T-helper 17 cell (primary cell): Measurements from ENCODE around the gene NME7. TPM values are rescaled to one million over a fixed set of nuclear protein-coding genes. Genes with fewer than 3 reads are reported as not detected.
"Not testable (repeated sequence)": the region's sequence is repeated elsewhere in the genome, so short reads cannot be mapped to it uniquely, and the experiment has no call there.

Source experiments
- ATAC-seq: fragments of 150-1000 bp; cut with Tn5 transposase; 2 replicates; pipeline ENCODE4 v1.10.0; 2021; ENCODE audit warnings: mild to moderate bottlenecking, moderate library complexity
- DNase-seq, 3 donors: peaks; one replicate each; pipeline versions ENCODE4 v3.0.0 to v3.0.0-alpha.2; 2020 to 2021
- H3K9me3 ChIP-seq: one replicate; pipeline ENCODE4 v1.7.0; 2013; ENCODE audit warnings: low read length, mild to moderate bottlenecking; ENCODE audit not compliant: control insufficient read depth, poor library complexity, severe bottlenecking
- H3K27ac Mint-ChIP-seq: one replicate; pipeline ENCODE4 v1.8.0; 2022; ENCODE audit warnings: mild to moderate bottlenecking, moderate library complexity, mixed read lengths
- H3K27me3 Mint-ChIP-seq: one replicate; pipeline ENCODE4 v1.8.0; 2022; ENCODE audit warnings: mixed read lengths
- H3K36me3 Mint-ChIP-seq: one replicate; pipeline ENCODE4 v1.8.0; 2022; ENCODE audit warnings: low read depth, mixed read lengths
- H3K4me1 Mint-ChIP-seq: one replicate; pipeline ENCODE4 v1.8.0; 2022; ENCODE audit warnings: mild to moderate bottlenecking, mixed read lengths
- H3K4me3 Mint-ChIP-seq: one replicate; pipeline ENCODE4 v1.8.0; 2022; ENCODE audit warnings: mild to moderate bottlenecking, moderate library complexity, mixed read lengths
- total RNA-seq, 4 donors: library from RNA in 2 of 4; stranded (reverse) in 2 of 4; gene quantifications; one replicate each; pipeline ENCODE4 v1.2.3 and lab custom pipeline; 2022 to 2026

Gene NME7
- total RNA-seq, 2 donors from 2014 or later, result 9.1 to 9.2 TPM

GRCh38 chr1:169130683-169131082, 236.9 kb downstream of the NME7 start:
- H3K4me3 Mint-ChIP-seq, result no peak overlapping the region
- ATAC-seq (no peak), DNase-seq (no peak)
- H3K36me3 Mint-ChIP-seq, result peaks cover 2% of the 10 kb centered on the region
- no peaks in the 10 kb centered on the region for H3K9me3 ChIP-seq
- H3K27ac Mint-ChIP-seq, result no peak overlapping the region
- no peaks in the 10 kb centered on the region for H3K27me3 Mint-ChIP-seq
- no peaks in the 10 kb centered on the region for H3K4me1 Mint-ChIP-seq

GRCh38 chr1:169129109-169129784, 238.3 kb downstream of the NME7 start:
- Mint-ChIP-seq H3K4me1 (no peaks in the 10 kb centered on the region), H3K27me3 (no peaks in the 10 kb centered on the region), H3K36me3 (peaks cover 4% of the 10 kb centered on the region), H3K27ac (peak overlapping the region; percentile 65), H3K4me3 (no peak overlapping the region)
- no peak for ATAC-seq
- no peak for DNase-seq
- H3K9me3 ChIP-seq, result no peaks in the 10 kb centered on the region

GRCh38 chr1:169128562-169128961, 239.0 kb downstream of the NME7 start:
- no peaks in the 10 kb centered on the region for H3K4me1 Mint-ChIP-seq
- no peak for DNase-seq
- H3K27ac Mint-ChIP-seq, result peak overlapping the region; percentile 65
- H3K4me3 Mint-ChIP-seq, result no peak overlapping the region
- peaks cover 4% of the 10 kb centered on the region for H3K36me3 Mint-ChIP-seq
- no peaks in the 10 kb centered on the region for H3K27me3 Mint-ChIP-seq
- no peaks in the 10 kb centered on the region for H3K9me3 ChIP-seq
- ATAC-seq, result no peak

- Mint-ChIP-seq H3K27ac (no peak overlapping the region), H3K27me3 (no peaks in the 10 kb centered on the region), H3K4me1 (no peaks in the 10 kb centered on the region), H3K36me3 (peaks cover 8% of the 10 kb centered on the region), H3K4me3 (no peak overlapping the region)
- H3K9me3 ChIP-seq, result no peaks in the 10 kb centered on the region
- DNase-seq (no peak), ATAC-seq (no peak)
Observed at GRCh38 chr1:169127305-169127704, 240.3 kb downstream of the NME7 start.

DNA sequence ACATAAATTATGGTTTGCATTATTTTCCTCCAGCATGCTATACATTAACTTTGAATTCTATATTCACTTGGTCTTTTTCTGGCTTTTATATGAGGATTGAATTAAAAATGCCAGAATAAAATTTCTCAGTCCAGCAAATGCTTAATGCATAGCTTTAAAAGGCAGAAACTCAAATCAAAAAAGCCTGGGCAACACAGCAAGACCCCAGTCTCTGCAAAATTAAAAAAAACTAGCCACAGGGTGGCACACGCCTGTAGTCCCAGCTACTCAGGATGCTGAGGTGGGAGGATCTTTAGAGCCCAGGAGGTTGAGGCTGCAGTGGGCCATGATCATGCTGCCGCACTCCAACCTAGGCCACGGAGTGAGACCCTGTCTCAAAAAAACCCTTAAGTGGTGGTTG, 241.3 kb downstream of the NME7 start:
- no peak for DNase-seq
- Mint-ChIP-seq H3K36me3 (peaks cover 8% of the 10 kb centered on the region), H3K4me3 (no peak overlapping the region), H3K27me3 (no peaks in the 10 kb centered on the region), H3K4me1 (peaks cover 3% of the 10 kb centered on the region), H3K27ac (no peak overlapping the region)
- no peaks in the 10 kb centered on the region for H3K9me3 ChIP-seq
- no peak for ATAC-seq

DNA sequence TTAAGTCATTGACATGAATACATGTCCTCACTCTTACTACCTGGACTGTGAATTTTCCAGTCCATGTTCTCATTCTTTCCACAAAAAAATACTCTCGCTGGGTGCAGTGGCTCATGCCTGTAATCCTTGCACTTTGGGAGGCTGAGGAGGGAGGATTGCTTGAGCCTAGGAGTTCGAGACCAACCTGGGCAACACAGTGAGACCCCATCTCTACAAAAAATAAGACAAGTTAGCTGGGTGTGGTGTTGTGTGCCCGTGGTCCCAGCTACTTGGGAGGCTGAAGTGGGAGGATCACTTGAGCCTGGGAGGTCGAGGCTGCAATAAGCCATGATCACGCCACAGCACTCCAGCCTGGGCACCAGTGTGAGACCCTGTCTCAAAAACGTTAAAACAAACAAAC, 242.0 kb downstream of the NME7 start:
- not testable (repeated sequence) for DNase-seq, H3K4me3 Mint-ChIP-seq, H3K4me1 Mint-ChIP-seq, H3K9me3 ChIP-seq, ATAC-seq, H3K27me3 Mint-ChIP-seq, H3K27ac Mint-ChIP-seq, H3K36me3 Mint-ChIP-seq

- no peaks in the 10 kb centered on the region for H3K27me3 Mint-ChIP-seq
- no peak for ATAC-seq
Observed at GRCh38 chr1:169124459-169124858, 243.1 kb downstream of the NME7 start.

DNA sequence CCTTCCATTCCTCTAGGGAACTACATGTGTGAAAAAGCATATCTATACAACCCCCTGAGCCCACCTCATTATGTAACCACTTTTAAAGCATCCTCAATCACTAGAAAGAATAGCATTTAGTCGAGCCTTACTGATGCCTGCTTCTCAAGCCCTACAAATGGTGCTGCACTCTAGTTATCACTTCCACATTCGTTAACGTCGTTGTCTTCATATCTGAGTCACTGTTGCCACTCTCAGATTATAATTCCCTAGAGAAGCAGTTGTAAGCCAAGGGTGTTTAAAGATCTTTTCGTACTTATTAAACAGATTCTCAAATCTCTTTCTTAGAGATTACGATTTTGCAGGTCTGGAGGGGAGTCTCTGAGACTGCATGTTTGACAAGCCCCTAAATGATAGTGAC, 244.6 kb downstream of the NME7 start:
- no peaks in the 10 kb centered on the region for H3K27me3 Mint-ChIP-seq
- no peak overlapping the region for H3K27ac Mint-ChIP-seq
- no peaks in the 10 kb centered on the region for H3K9me3 ChIP-seq
- peaks cover 6% of the 10 kb centered on the region for H3K36me3 Mint-ChIP-seq
- ATAC-seq, result no peak
- peaks cover 7% of the 10 kb centered on the region for H3K4me1 Mint-ChIP-seq
- no peak for DNase-seq
- H3K4me3 Mint-ChIP-seq, result no peak overlapping the region

More at GRCh38 chr1:169124459-169124858, 243.1 kb downstream of the NME7 start:
- H3K27ac Mint-ChIP-seq, result no peak overlapping the region
- H3K4me1 Mint-ChIP-seq, result peaks cover 5% of the 10 kb centered on the region
- no peaks in the 10 kb centered on the region for H3K9me3 ChIP-seq
- no peak for DNase-seq
- H3K4me3 Mint-ChIP-seq, result no peak overlapping the region
- H3K36me3 Mint-ChIP-seq, result peaks cover 6% of the 10 kb centered on the region

DNA sequence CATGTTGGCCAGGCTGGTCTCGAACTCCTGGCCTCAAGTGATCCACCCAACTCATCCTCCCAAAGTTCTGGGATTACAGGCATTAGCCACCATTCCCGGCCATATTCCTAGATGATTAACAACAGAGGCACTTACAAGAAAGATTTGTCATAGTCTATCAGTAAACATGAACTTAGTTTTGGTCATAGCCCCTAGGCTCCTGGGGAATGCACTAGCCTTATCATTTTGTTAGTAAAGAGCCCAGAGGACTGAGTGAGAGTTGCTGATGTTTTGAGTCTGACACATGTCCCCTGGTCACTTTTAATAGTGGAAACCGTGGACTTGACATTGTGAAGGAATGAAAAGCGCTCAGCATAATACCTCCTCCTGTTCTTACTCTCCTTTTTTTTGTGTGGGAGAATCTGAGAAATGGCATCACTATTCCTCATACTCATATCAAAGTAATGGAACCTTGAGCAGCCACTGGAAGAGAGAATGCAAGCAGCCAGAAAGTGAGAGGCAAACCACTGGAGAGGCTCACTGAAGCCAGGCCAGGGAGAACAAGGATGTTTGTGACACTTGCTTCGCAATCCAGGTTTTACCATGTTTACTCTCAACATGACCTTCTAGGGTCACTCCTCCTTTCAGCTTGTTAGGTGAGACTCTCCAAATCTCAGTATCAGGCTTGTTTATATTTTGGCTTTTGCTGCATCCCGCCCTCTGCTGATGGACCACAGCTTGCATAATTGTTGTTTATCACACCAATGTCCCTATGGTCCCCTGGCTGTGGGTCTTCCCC, 246.3 kb downstream of the NME7 start:
- Mint-ChIP-seq H3K27ac (no peak overlapping the region), H3K4me3 (no peak overlapping the region), H3K4me1 (peaks cover 7% of the 10 kb centered on the region), H3K36me3 (peaks cover 6% of the 10 kb centered on the region), H3K27me3 (peaks cover under 1% of the 10 kb centered on the region)
- ATAC-seq (no peak), DNase-seq (no peak)
- no peaks in the 10 kb centered on the region for H3K9me3 ChIP-seq

DNA sequence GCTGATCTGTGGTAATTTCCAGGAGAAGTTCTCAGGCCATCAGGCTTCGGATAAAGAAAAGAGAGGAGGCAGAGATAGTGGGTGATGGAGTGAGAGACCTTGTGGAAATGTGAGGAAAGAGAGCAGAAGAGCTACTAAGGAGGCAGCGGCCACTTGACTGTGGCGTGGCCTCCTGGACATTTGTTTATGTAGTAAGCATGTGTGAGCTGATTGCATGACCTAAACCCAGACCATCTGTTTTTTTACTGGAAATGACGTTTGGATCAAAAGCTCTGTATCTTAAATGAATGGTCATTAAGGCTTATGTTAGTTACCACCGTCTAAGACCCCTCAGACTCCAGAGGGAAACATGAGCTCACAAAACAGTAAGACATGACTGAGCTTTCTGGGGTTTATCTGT, 247.5 kb downstream of the NME7 start:
- no peak for DNase-seq
- no peaks in the 10 kb centered on the region for H3K9me3 ChIP-seq
- peaks cover 5% of the 10 kb centered on the region for H3K27me3 Mint-ChIP-seq
- H3K27ac Mint-ChIP-seq, result no peak overlapping the region
- H3K4me3 Mint-ChIP-seq, result no peak overlapping the region
- peaks cover 3% of the 10 kb centered on the region for H3K36me3 Mint-ChIP-seq
- peaks cover 11% of the 10 kb centered on the region for H3K4me1 Mint-ChIP-seq
- no peak for ATAC-seq

DNA sequence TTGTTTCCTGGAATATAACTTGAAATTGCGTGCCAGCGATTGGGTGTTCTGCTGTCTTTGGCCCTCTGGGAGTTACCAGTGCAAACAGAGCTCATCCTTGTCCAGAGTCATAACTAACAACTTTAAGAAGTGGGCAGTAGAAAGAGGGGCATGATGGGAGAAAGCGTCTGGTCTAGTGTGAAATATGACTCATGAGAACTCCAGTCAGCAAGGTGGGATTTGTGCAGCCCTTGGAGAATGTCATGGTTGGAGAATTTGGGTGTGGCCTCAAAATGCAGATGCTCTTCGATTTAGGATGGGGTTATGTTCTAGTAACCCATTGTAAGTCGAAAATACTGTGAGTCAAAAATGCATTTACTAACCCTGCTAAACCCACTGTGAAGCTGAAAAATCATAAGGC, 248.2 kb downstream of the NME7 start:
- Mint-ChIP-seq H3K27ac (no peak overlapping the region), H3K36me3 (peaks cover 3% of the 10 kb centered on the region), H3K4me3 (no peak overlapping the region), H3K4me1 (peaks cover 11% of the 10 kb centered on the region), H3K27me3 (peaks cover 5% of the 10 kb centered on the region)
- no peaks in the 10 kb centered on the region for H3K9me3 ChIP-seq
- ATAC-seq (no peak), DNase-seq (no peak)

- H3K4me3 Mint-ChIP-seq, result no peak overlapping the region
- peaks cover 11% of the 10 kb centered on the region for H3K4me1 Mint-ChIP-seq
- ATAC-seq (no peak), DNase-seq (no peak)
- H3K27ac Mint-ChIP-seq, result no peak overlapping the region
- H3K27me3 Mint-ChIP-seq, result peaks cover 10% of the 10 kb centered on the region
- peaks cover 6% of the 10 kb centered on the region for H3K36me3 Mint-ChIP-seq
- no peaks in the 10 kb centered on the region for H3K9me3 ChIP-seq
Observed at GRCh38 chr1:169118227-169118626, 249.4 kb downstream of the NME7 start.

GRCh38 chr1:169117599-169117998, 250.0 kb downstream of the NME7 start:
- ATAC-seq (no peak), DNase-seq (no peak)
- no peaks in the 10 kb centered on the region for H3K9me3 ChIP-seq
- Mint-ChIP-seq H3K4me3 (no peak overlapping the region), H3K27me3 (peaks cover 10% of the 10 kb centered on the region), H3K36me3 (peaks cover 2% of the 10 kb centered on the region), H3K4me1 (peaks cover 11% of the 10 kb centered on the region), H3K27ac (no peak overlapping the region)

GRCh38 chr1:169117014-169117413, 250.6 kb downstream of the NME7 start:
- peak overlapping the region; percentile 32 for H3K27ac Mint-ChIP-seq
- H3K27me3 Mint-ChIP-seq, result peaks cover 10% of the 10 kb centered on the region

More at GRCh38 chr1:169117014-169117413, 250.6 kb downstream of the NME7 start:
- ATAC-seq, result no peak
- H3K4me1 Mint-ChIP-seq, result peaks cover 11% of the 10 kb centered on the region
- H3K9me3 ChIP-seq, result no peaks in the 10 kb centered on the region
- DNase-seq, result no peak
- H3K36me3 Mint-ChIP-seq, result peaks cover 2% of the 10 kb centered on the region
- H3K4me3 Mint-ChIP-seq, result no peak overlapping the region
